GM19193 (cell line): Measurements from ENCODE around the gene WFIKKN1.

ENCODE experiments used
- POLR2A ChIP-seq: IDR thresholded peaks from 4 replicates; pipeline ENCODE4 v1.6.1; 2011; ENCODE audit not compliant: insufficient read depth, insufficient read length; ENCODE audit errors: extremely low read depth

The WFIKKN1 gene

GRCh38 chr16:648781-649589, 18.2 kb downstream of the WFIKKN1 start, which contains the start of gene WDR90:
Gene WDR90 (plus strand): TSS chr16:649365. CDS start chr16:649417, 52 bp downstream.
- TF ChIP-seq POLR2A: peak; percentile 47

DNA sequence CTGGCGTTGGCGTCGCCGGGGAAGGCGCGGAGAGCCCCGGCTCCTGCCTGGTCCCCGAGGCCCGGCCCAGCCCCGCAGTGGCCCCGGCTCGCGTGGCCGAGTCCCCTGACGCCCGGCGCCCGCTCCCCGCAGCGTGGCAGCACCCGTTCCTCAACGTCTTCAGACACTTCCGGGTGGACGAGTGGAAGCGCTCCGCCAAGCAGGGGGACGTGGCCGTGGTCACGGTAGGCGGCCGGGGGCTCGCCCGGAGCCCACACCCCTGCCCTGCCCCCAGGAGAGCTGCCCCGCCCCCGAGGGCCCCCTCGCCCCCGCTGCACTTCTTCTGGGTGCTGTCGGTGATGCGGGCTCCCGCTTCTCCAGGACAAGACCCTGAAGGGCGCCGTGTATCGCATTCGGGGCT, 18.8 kb downstream of the WFIKKN1 start:
- no peak for TF ChIP-seq POLR2A

DNA sequence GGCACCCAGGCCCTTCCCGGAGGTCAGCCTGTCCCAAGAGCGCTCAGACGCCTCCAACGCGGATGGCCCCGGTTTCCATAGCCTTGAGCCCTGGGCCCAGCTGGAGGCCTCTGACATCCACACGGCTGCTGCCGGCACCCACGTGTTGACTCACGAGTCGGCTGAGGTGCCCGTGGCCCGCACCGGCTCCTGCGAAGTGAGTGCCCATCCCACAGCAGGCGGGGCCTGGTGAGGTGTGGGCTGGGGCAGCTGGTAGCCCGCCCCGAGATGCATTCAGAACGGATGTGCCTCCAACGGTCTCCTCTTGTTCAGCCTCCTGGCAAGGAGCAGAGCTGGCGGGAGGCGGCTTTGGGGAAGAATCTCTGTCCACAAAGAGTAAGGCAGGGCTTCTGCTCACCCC, 21.1 kb downstream of the WFIKKN1 start:
- TF ChIP-seq POLR2A: no peak

GRCh38 chr16:652454-653305, 21.9 kb downstream of the WFIKKN1 start:
- TF ChIP-seq POLR2A: no peak

DNA sequence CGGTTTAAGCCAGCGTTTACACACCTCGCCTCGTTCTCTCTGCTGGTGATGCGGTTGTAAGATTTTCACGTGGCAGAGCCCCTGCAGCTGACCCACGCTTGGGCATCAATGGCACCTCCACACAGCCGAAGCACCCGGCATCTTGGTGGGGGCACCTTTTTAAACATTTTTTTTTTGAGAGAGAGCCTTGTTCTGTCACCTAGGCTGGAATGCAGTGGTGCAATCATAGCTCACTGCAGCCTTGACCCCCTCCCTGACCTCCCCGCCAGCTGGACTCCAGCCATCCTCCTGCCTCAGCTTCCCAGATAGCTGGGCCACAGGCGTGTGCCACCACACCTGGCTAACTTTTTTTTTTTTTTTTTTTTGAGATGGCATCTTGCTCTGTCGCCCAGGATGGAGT, 23.2 kb downstream of the WFIKKN1 start:
- no peak for TF ChIP-seq POLR2A

DNA sequence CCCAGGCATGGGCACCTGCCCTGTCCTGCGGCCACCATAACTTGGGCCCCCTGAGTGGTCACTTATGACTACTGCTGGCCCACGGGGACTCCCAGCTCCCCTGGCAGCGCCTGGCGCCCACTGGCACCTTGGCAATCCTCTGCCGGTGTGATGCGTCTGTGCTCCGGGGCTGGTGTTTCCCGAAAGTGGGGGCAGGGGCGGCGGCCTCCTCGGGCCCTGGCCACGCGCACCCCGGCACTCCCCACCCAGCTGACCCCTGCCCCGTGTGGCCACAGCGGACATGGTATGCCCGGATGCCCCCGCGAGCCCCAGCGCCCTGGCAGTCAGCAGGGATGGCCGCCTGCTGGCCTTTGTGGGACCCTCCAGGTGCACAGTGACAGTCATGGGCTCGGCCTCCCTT, 26.7 kb downstream of the WFIKKN1 start:
- no peak for TF ChIP-seq POLR2A

DNA sequence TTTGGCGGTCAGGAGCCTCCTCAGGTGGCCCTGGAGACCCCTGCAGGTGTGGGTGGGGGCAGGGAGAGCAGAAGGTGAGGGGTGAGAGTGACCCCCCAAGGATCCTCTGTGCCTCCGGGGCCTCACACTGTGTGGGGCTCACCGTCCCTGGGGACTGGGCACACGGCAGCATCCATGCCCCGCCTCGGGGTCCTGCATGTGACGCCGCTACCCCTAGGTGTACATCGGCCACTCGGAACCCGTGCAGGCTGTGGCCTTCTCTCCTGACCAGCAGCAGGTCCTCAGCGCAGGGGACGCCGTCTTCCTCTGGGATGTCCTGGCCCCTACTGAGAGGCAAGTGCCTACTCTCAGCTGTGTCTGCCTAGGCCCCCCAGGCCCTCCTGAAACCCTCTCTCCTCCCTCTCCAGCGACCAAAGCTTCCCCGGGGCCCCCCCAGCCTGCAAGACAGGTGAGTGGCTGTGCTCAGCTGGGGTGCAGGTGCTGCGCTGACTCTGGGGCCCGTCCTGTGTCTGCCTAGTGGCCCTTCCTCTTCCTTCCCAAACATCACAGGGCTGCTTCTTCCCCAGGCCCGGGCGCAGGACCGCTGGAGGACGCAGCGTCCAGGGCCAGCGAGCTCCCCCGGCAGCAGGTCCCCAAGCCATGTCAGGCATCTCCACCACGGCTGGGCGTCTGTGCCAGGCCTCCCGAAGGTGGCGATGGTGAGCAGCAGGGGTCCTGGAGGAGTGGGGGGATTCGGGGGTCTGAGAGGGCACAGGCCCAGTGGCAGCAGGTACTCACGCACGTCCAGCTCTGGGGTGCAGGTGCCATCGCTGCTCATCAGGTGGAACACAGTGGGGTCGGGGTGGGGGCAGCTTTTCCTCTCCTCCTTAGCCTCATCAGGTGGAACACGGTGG, 28.1 kb downstream of the WFIKKN1 start:
- TF ChIP-seq POLR2A: no peak

- TF ChIP-seq POLR2A: no peak
Observed at GRCh38 chr16:659618-660017, 28.8 kb downstream of the WFIKKN1 start.

DNA sequence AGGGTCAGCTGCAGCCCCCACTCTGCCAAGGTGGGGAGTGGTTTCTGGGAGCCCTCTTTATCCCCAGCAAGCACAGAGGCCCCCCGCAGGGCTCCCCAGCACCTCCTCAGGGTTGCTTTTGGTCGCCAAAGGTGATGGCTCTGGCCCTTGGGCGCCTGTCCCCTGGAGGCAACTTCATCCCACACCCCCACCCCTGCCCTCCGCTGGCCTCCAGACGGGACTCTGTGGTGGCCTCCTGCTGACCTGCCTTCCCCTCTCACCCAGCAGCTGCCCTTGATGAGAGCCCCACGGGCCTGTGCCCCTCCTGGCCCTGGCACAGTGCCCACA, 29.3 kb downstream of the WFIKKN1 start:
- no peak for TF ChIP-seq POLR2A

GRCh38 chr16:660459-661183, 29.8 kb downstream of the WFIKKN1 start:
- TF ChIP-seq POLR2A: no peak

DNA sequence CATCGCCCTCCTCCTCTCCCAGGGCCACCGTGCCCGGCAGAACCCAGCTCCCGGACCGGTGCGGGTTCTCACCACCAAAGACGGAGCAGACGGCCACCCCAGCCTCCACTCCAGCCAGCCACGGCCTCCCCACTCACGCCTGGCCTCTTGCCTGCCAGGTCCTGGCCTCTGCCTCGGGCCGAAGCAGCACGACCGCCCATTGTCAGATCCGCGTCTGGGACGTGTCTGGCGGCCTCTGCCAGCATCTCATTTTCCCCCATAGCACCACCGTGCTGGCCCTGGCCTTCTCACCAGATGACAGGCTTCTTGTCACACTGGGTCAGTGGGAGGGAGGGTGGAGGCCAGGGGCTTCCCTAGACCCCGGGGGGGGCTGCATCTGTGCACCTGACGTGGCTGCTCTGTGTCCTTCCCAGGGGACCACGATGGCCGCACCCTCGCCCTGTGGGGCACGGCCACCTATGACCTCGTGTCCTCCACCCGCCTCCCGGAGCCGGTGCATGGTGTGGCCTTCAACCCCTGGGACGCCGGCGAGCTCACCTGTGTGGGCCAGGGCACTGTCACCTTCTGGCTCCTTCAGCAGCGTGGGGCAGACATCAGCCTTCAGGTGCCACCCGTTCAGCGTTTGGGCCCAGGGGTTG, 30.5 kb downstream of the WFIKKN1 start:
- TF ChIP-seq POLR2A: no peak

- no peak for TF ChIP-seq POLR2A
Observed at GRCh38 chr16:662095-662494, 31.3 kb downstream of the WFIKKN1 start.

DNA sequence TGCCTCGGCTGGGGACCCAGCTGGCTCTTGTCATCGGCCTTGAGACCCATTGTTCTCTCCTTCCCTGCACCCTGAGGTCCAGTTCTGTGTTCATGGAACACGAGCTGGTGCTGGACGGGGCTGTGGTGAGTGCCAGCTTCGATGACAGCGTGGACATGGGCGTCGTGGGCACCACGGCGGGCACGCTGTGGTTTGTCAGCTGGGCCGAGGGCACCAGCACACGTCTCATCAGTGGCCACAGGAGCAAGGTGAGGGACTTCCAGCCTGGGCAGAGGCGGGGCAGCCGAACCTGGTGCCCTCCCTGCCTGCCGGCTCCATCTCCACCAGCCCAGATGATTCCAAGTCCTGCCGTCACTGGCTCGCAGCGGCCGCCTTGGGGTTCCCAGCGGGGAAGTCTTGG, 31.8 kb downstream of the WFIKKN1 start:
- TF ChIP-seq POLR2A: no peak

DNA sequence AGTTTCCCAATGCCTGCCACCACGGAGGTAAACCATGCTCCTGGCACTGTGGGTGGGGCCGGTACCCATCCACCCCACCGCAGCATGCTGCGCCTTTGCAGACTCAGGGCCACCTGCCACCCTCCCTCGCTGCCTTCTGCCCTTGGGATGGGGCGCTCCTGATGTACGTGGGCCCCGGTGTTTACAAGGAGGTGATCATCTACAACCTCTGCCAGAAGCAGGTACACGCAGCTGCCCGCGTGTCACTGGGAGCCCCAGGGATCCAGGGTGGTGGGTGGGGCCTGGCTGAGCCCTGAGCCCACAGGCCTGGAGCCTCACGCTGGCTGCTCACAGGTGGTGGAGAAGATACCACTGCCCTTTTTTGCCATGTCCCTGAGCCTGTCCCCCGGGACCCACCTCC, 35.8 kb downstream of the WFIKKN1 start:
- no peak for TF ChIP-seq POLR2A
